HuH-7 (cell line): ENCODE data around the gene ZNF580.
A peak's percentile ranks its signal among the peaks of the same experiment; 100 is the strongest.

Experiments used
- DNase-seq: peaks from one replicate; pipeline ENCODE4 v3.0.0; 2011; ENCODE audit warnings: low spot score

ZNF580 gene

GRCh38 chr19:55640577-55641425 is at the start of gene ZNF580:
TSS of gene ZNF580 (plus strand) at chr19:55641002. CDS start at chr19:55642509, 1,507 bp downstream.
- DNase-seq, result no peak

GRCh38 chr19:55591555-55591954 is 49.2 kb upstream of the ZNF580 start:
- DNase-seq, result no peak

- DNase-seq, result no peak
Measured at GRCh38 chr19:55592391-55593090, 48.3 kb upstream of the ZNF580 start.

GRCh38 chr19:55593096-55593772 is 47.6 kb upstream of the ZNF580 start:
- DNase-seq, result no peak

- DNase-seq, result no peak
Measured at GRCh38 chr19:55594996-55595545, 45.7 kb upstream of the ZNF580 start.

- DNase-seq, result no peak
Measured at GRCh38 chr19:55596304-55596703, 44.5 kb upstream of the ZNF580 start.

GRCh38 chr19:55597501-55597921 is 43.3 kb upstream of the ZNF580 start:
- no peak for DNase-seq

- no peak for DNase-seq
Measured at GRCh38 chr19:55598034-55598433, 42.8 kb upstream of the ZNF580 start.

GRCh38 chr19:55598719-55599467 is 41.9 kb upstream of the ZNF580 start:
- DNase-seq, result peak; percentile 90

- DNase-seq, result peak; percentile 92
Measured at GRCh38 chr19:55599468-55599841, 41.3 kb upstream of the ZNF580 start, which contains the start of gene FIZ1. TSS of gene FIZ1 (minus strand) at chr19:55599517. CDS start at chr19:55597865, 1,652 bp downstream.

GRCh38 chr19:55599842-55600661 is 40.8 kb upstream of the ZNF580 start, which contains the start of gene ZNF524:
TSS of gene ZNF524 (plus strand) at chr19:55600288. CDS start at chr19:55602113, 1,825 bp downstream.
- DNase-seq, result peak; percentile 79

GRCh38 chr19:55600662-55601028 is 40.2 kb upstream of the ZNF580 start:
- DNase-seq, result no peak

GRCh38 chr19:55601084-55601483 is 39.7 kb upstream of the ZNF580 start:
- DNase-seq, result no peak

GRCh38 chr19:55602104-55603001 is 38.4 kb upstream of the ZNF580 start:
- DNase-seq, result no peak

GRCh38 chr19:55603115-55603514 is 37.7 kb upstream of the ZNF580 start:
- DNase-seq, result no peak

- DNase-seq, result no peak
Measured at GRCh38 chr19:55603581-55604292, 37.1 kb upstream of the ZNF580 start.

- DNase-seq, result peak; percentile 93
Measured at GRCh38 chr19:55605207-55605636, 35.6 kb upstream of the ZNF580 start.

- peak; percentile 87 for DNase-seq
Measured at GRCh38 chr19:55605637-55606470, 34.9 kb upstream of the ZNF580 start, which contains the start of gene ZNF865. TSS of gene ZNF865 (plus strand) at chr19:55605647. CDS start at chr19:55613619, 7,972 bp downstream.
